HG02885 (cell line): ENCODE data around the gene STOM.

ENCODE experiments used
- ATAC-seq: cut with Tn5 transposase; IDR thresholded peaks from one replicate; pipeline ENCODE4 v1.9.1; 2021; ENCODE audit warnings: mild to moderate bottlenecking; ENCODE audit not compliant: unreplicated experiment, poor library complexity

The STOM gene

DNA sequence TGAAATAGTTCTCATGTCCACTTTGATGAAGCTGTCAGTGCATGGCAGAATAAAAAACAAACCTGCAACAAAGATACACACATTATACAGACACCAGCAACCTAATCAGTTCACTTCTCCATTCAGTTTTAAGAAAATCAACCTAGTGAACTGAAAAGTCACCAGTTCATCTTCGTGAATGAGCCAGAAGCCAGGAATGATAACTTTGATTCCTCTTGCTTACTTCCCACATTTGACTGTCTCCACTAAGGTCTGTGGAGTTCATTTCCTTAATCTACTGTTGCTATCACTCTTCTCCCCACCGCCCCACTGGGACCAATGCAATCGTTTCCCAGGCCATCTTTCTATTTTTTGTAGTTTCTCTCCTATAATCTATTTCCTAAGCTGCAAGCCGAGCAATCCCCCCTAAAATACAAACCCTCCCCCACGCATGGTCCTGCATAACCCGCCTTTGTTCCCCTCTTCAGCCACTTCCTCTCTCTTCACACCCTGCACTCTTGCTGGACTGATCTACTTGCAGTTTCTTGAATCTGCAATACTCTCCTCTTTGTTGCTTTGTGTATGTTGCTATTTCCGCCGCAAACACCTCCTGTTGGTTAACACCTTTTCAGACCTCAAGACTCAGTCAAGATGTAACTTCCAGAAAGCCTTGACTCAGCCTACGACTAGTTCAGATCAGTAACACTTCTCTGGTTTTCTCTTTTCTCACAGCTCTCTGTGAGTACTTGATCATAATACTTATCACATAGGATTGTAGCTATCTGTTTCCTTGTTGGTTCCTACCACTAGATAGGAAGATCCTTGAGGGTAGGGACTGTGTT lies 16.6 kb downstream of the STOM start:
- peak; percentile 95 for ATAC-seq

DNA sequence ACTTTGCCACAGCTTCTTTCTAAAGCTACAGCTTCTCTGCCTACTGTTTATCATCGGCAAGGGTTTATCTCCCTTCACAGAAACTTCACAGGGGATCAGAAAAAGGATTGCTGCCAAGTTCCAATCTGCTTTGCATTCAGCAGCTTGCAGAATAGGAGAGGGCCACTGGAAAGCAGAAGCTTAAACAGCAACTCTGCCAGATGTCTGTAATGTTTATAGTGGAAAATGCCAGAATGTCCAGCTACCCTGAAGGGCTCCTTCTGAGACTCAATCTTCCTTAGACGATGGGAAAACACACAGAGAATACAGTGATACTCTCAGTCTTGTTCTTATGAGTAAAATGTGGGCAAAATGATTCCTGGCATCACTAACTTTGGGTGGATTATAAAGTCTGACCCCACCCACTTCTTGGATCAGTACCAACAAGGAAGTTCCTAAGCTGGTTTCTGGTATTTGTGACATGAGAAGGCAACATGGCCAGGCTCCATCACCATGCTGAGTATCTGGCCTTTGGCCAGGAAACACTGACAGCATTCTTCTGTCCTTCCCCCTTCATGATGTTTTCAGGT lies 19.0 kb downstream of the STOM start:
- ATAC-seq, result no peak

DNA sequence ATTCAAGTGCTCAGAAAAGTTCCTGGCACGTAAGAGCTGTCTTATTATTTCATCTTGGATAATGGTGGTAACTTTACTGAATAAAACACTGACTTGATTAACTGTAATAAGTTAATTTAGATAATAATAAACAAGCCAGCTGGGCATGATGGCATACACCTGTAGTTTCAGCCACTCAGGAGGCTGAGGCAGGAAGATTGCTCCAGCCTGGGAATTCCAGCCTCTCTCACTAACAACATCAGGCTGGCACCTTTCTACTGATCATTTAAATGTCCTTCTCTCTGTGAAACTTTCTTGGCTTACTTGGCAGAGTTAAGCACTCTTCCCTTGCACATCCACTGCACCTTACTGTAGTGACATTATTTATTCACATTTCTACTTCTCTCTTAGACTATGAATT lies 20.0 kb downstream of the STOM start:
- ATAC-seq, result no peak

DNA sequence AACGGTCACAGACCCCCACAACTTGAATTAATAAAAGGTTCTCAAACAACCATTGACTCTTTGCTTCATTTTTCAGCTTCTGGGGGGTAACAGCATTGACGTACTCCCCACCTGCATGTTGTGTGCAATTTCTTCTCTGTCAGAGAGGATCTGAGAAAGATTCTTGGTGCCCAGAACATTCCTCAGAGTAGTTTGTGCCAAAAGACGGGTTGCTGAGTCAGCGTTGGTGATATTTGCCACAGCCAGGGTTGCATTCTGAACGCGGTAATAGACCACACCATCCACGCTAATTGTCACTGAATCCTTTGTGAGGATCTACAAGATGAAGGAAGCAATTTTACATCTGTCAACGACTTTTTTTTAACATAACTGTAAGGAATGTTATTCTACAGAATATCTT lies 21.0 kb downstream of the STOM start:
- no peak for ATAC-seq

DNA sequence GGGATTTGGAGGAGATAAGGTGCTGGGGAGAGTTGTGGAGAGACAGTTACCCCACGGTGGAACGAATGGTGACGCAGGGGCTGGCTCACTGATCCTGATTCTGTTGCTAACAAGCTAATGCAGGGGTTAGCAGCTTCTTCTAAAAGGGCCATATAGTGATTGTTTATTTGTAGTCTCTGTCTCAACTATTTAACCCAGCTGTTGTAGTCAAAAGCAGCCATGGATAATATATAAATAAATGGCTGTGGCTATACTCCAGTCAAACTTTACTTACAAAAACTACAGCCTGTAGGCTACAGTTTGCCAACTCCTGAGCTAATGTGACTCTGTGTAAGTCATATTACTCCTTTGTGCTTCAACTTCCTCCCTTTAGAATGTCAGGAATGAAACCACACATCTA lies 21.8 kb downstream of the STOM start:
- ATAC-seq, result no peak

DNA sequence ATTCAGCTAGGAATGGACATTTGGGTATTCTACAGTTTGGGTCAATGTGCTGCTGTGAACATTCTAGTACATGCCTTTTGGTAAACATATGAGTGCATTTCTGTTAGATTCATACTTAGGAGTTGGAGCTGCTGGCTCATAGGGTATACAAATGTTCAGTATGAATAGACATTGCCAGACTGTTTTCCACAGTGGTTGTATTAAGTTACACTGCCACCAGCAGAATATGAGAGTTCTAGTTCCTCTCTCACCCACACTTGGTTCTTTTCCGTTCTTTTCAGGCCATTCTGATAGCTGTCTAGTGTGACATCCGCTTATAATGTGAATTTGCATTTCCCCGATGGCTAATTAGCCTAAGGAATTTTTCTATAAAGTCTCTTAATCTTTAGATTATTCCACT lies 25.0 kb downstream of the STOM start:
- ATAC-seq, result no peak

DNA sequence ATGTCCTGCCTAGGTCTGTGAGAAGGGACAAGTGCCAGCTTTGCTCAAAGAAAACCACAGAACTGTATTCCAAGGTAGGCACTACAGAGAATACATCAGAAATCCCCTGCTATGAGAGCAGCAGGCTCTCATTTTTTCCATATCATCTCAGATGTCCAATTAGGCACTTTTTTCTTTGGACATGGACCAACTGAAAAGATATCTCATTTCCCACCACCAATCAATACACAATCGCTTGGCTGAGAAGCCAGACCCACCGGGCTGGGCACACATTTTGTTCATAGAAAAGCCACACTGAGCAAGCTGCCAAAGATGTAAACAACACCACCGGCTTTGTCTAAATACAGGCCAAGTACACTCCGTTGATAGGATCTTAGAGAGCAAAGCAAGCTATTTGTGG lies 25.9 kb downstream of the STOM start:
- no peak for ATAC-seq

DNA sequence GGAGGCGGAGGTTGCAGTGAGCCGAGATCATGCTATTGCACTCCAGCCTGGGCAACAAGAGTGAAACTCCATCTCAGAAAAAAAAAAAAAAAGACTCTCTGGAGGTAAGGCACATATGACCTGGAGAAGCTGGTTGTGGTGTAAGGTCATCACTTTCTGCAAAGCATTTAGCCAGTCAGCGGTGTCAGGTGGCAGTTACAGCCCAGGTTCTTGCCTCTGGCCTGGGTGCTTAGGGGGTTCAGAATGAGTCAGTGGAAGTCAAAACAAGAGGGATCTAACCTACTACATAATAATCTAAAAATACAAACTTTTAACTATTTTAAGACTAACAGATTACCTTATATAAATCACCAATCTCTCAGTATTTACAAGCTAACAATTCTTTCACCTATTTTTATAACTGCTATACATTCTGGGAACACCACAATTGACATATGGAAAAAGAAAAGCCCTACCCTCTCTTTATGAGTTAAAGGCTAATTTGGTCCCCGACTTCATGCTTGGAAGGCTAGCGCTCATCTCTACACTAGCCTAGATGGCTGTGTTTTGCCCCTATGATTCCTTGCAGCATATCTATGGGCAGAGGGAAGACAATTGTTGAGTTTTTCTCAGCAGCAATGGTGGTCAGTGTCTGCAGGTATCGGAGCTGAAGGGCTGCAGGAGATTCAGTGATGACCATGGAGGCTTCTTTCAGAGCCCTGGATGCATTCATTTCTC lies 29.2 kb downstream of the STOM start:
- peak; percentile 95 for ATAC-seq

DNA sequence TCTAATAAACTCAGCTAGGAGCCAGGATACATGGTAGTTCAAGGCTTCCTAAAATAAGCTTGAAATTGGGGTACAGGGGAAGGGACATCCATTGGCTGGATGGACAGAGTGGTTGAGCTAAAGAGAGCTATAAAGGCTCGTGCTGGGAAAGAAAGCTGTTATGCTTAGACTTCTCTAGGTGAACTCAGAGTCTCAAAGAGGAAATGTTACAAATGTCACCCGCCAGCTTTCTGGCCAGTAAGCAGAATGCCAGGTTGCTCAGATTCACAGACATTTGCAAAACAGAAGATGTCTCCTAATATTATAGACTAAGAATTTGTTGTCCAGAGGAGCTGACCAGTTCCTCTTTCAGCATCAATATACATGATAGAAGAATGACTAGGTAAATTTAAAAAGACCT lies 30.6 kb downstream of the STOM start:
- ATAC-seq, result no peak

DNA sequence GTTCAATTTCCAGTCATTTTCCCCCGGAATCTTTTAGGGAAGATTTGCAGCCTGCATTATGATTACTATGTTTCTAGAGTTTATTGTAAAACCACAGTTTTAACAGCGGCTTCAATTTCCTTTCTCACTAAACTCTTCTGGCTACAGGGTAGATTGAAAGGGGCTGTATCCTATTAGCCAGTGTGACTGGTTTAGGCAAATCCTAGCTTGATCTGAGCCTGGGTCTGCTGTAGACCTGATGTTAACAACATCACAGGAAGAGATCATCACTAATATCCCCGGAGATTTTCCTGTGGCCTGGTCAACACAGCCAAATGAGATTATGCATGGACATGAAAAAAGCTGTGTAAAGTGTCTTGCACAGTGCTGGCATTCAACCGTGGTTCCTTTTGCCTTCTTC lies 33.4 kb downstream of the STOM start:
- ATAC-seq, result no peak

DNA sequence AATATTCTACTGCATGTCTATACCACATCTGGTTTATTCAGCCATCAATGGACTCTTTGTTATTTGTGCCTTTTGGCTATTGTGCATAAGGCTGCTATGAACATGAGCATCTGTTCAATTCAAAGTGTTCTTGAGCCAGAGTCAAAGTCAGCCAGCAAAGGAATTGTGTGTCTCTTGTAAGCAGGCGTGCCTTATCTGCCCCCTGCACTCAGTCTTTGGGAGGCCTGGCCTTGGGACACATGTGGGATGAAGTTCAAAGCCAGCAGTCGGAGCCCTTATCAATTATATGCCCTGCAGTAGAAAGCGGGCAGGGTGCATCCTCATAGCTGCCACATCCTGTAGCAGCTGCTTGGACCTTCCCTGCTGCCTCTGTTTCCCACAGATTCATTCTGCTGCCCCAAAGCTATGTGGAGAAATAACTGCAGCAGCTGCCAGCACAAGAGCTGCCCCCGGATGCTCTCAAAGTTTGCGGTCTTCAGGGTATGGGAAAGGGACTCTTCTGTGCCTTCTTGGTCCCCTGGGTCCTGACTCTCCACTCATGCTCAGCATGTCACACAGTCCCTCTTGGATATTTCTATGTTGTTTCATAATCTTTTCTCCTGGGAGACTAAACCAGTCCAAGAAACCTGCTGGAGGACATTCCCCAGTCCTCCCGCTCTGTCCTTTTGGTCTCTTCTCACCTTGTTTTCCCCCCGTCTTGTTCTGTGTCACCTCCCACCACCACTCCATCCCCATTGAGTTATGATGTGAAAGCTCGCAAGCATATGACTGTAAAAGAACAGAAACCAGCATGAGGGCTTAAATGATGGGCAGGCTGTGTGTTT lies 35.9 kb downstream of the STOM start:
- no peak for ATAC-seq

DNA sequence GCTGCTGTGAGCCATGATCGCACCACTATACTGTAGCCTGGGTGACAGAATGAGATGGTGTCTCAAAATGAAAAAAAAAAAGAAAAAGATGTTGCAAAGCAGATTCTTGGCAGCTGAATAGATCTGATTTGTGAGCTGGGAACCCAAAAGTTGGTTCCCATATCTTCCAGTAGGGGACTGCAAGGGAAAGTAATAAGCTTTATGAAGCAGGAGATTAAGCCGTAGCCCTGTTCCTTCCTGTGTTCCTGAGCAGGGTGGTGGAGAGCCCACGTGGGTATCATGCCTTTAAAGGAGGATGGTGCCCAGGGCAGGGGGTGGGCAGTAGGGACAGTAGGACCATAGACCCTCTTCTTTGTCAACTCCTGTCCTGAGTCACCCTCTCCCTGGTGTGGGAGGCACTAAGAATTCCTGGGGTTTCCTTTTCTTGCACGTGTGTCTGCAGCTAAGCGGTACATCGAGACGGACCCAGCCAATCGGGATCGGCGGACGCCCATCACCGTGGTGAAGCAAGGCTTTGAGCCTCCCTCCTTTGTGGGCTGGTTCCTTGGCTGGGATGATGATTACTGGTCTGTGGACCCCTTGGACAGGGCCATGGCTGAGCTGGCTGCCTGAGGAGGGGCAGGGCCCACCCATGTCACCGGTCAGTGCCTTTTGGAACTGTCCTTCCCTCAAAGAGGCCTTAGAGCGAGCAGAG lies 37.9 kb downstream of the STOM start:
- ATAC-seq, result no peak

DNA sequence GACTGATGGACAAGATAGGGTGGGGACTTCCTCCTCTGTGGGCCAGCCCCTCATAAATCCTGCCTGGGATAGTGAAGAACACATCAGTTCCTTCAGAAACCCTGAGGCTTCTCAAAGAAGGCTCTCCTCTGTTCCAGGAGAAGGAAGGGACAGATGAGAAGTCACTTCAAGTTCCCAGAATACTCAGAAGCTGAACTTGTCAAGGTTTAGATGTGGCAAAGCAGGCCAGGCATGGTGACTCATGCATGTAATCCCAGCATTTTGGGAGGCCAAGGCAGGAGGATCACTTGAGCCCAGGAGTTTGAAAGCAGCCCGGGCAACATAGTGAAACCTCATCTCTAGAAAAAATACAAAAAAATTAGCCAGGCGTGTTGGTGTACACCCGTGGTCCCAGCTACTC lies 38.5 kb downstream of the STOM start:
- no peak for ATAC-seq

DNA sequence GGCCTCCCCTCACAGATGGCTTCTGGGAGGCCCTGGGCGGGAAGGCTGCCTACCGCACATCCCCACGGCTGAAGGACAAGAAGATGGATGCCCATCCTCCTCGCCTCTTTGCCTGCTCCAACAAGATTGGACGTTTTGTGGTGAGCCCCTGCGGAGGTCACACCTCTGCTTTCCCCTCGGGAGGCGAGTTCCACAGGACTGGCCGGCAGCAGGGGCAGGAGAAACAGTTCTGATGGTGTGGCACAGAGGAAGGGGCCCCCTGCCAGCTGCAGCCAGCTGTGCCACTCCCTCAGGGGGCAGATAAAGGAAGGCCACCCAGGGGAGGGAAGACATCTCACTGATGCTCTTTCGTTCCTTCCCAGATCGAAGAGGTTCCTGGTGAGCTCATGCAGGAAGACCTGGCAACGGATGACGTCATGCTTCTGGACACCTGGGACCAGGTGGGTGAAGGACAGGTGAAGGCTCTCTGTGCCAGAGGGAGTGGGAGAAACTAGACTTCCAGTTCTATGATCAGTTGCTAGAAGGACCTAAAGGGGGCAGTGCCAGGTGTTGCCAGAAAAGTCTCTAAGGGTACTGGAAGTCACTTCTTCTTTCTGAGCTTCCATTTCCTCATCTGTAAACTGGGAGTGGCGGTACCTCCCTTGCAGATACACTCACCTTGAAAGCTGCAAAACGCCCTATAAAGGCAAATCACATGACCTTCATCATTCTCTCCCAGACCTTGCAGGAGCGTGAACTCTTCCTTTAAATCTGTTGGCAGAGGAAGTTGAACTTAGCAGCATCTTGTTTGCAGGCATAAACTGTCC lies 41.0 kb downstream of the STOM start:
- ATAC-seq, result no peak

DNA sequence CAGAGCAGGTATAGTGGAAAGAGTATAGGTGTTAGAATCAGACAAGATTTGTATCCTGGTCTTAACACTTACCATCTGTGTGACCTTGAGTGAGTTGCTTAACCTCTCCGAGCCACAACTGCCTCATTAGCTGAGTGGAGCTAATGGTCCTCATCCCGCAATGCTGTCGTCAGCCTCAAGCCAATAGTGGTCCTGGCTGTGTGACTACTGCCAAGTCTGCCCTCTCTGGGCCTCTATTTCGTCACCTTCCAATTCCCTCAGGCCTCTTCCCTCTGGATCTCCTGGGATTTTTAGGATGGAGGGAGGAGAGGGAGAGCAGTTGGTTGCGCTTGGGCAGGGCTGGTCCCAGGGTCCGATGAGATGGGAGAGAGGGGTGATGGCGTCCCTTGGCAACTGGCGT lies 41.6 kb downstream of the STOM start:
- ATAC-seq, result no peak

DNA sequence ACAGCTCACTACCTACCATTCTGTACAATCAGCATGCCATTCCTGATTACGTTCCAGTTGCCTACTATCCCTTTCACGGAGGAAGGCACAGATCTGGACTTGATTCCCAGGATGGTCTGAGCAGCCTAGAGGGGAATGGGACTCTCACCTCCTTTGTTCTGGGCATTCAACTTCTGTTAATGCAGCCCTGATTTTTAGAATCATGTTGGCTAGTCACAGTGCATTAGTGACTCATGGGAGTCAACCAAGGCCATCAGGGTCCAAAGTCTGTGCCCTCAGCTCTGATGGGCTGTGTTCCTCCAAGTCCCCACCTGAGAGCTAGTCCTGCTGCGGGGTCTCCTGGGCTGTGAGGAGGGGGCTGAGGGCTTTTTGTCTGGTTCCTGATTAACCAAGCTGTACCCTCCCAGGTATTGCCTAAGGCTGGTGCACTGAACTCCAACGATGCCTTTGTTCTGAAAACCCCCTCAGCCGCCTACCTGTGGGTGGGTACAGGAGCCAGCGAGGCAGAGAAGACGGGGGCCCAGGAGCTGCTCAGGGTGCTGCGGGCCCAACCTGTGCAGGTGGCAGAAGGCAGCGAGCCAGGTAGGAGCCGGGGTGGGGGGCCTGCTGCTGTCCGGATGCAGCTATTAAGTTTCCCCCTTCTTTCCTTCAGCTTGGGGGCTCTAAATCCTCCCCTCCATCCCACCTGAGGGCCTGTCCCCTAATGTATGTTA lies 43.0 kb downstream of the STOM start:
- no peak for ATAC-seq

DNA sequence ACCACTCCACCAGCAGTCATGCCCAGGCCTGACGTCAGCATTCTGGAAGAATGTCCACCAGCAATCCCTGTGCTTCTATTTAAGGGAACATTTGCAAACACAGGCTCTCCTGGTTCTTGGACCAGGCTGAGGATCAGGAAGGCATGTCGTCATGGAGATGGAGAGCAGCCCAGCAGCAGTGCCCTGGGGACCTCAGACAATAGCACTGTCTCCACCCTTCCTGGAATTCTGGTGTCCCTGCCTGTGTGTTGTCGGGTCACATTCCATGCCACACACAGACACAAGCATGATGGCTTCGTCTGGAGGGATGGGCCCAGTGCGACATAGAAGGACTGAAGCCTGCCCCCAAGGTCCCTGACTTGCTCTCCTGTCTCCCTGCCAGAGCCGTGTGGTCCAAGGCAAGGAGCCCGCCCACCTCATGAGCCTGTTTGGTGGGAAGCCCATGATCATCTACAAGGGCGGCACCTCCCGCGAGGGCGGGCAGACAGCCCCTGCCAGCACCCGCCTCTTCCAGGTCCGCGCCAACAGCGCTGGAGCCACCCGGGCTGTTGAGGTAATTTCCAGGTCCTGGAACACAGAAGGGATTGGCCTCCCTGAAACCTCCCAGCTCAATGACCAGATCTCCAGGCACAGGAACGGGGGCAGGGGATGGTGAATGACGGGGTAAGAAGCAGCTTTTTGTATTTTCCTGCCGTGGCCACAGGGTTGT lies 43.8 kb downstream of the STOM start:
- no peak for ATAC-seq

DNA sequence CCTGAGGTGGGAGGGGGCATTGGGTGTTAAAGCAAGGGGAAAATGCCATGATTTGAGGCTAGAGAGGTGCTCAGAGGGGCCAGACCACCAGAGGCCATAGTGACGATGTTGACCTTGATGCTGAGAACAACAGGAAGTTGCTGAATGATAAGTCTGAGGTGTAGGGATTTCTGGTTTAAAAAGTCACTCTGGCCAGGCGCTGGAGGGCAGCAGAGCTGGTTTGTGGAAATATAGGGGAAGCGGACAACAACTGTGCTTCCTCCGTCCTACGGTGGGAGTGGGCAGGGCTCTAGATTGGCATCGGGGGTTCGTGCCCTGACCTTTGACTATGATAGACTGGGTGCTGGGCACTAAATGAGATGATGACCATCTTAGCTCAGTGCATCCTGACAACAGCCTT lies 44.7 kb downstream of the STOM start:
- ATAC-seq, result no peak
